Measurements from ENCODE around the gene NEBL.

The NEBL gene

GRCh38 chr10:20858292-20859124, 38.6 kb downstream of the NEBL start:
- H3K4me1 Mint-ChIP-seq = no peaks in the 10 kb centered on the region
- no peaks in the 10 kb centered on the region for H3K36me3 Mint-ChIP-seq
- no peak overlapping the region for H3K4me3 Mint-ChIP-seq
- no peak for DNase-seq
- no peak overlapping the region for H3K27ac Mint-ChIP-seq
- peaks cover 0 to under 1% of the 10 kb centered on the region in 2 donors for H3K9me3 Mint-ChIP-seq
- H3K27me3 Mint-ChIP-seq = peaks cover 1 to 5% of the 10 kb centered on the region in 2 donors
- ATAC-seq (replicated peaks) = no peak

GRCh38 chr10:20856484-20856883, 40.6 kb downstream of the NEBL start:
- H3K4me1 Mint-ChIP-seq = no peaks in the 10 kb centered on the region
- no peak overlapping the region for H3K27ac Mint-ChIP-seq
- ATAC-seq (replicated peaks) (no peak), DNase-seq (no peak)
- no peak overlapping the region for H3K4me3 Mint-ChIP-seq
- H3K9me3 Mint-ChIP-seq = peaks cover 0 to 3% of the 10 kb centered on the region in 2 donors
- no peaks in the 10 kb centered on the region for H3K27me3 Mint-ChIP-seq
- H3K36me3 Mint-ChIP-seq = no peaks in the 10 kb centered on the region

GRCh38 chr10:20855398-20856038, 41.6 kb downstream of the NEBL start:
- Mint-ChIP-seq H3K36me3 (no peaks in the 10 kb centered on the region), H3K27me3 (no peaks in the 10 kb centered on the region), H3K9me3 (peaks cover 0 to 3% of the 10 kb centered on the region in 2 donors), H3K4me3 (no peak overlapping the region), H3K27ac (no peak overlapping the region), H3K4me1 (no peaks in the 10 kb centered on the region)
- DNase-seq = no peak
- ATAC-seq (replicated peaks) = no peak

- no peak overlapping the region for H3K27ac Mint-ChIP-seq
- no peak for ATAC-seq (replicated peaks)
- peaks cover 0 to 3% of the 10 kb centered on the region in 2 donors for H3K9me3 Mint-ChIP-seq
- no peak overlapping the region for H3K4me3 Mint-ChIP-seq
- DNase-seq = no peak
- no peaks in the 10 kb centered on the region for H3K36me3 Mint-ChIP-seq
- no peaks in the 10 kb centered on the region for H3K27me3 Mint-ChIP-seq
- no peaks in the 10 kb centered on the region for H3K4me1 Mint-ChIP-seq
Observed at GRCh38 chr10:20853276-20853675, 43.8 kb downstream of the NEBL start.

GRCh38 chr10:20852303-20852702, 44.8 kb downstream of the NEBL start:
- Mint-ChIP-seq H3K4me1 (no peaks in the 10 kb centered on the region), H3K4me3 (no peak overlapping the region), H3K36me3 (no peaks in the 10 kb centered on the region), H3K27me3 (no peaks in the 10 kb centered on the region), H3K27ac (no peak overlapping the region), H3K9me3 (peaks cover 0 to 3% of the 10 kb centered on the region in 2 donors)
- DNase-seq (no peak), ATAC-seq (replicated peaks) (no peak)

GRCh38 chr10:20847512-20847911, 49.6 kb downstream of the NEBL start:
- DNase-seq (no peak), ATAC-seq (replicated peaks) (no peak)
- no peaks in the 10 kb centered on the region for H3K4me1 Mint-ChIP-seq
- H3K36me3 Mint-ChIP-seq = no peaks in the 10 kb centered on the region
- peaks cover 0 to 10% of the 10 kb centered on the region in 2 donors for H3K27me3 Mint-ChIP-seq
- H3K27ac Mint-ChIP-seq = no peak overlapping the region
- no peak overlapping the region for H3K4me3 Mint-ChIP-seq
- H3K9me3 Mint-ChIP-seq = no peaks in the 10 kb centered on the region

GRCh38 chr10:20846263-20846662, 50.8 kb downstream of the NEBL start:
- Mint-ChIP-seq H3K27me3 (peaks cover 0 to 10% of the 10 kb centered on the region in 2 donors), H3K4me1 (no peaks in the 10 kb centered on the region), H3K27ac (no peak overlapping the region), H3K36me3 (no peaks in the 10 kb centered on the region), H3K4me3 (no peak overlapping the region), H3K9me3 (no peaks in the 10 kb centered on the region)
- DNase-seq (no peak), ATAC-seq (replicated peaks) (no peak)

- Mint-ChIP-seq H3K27me3 (peaks cover 0 to 10% of the 10 kb centered on the region in 2 donors), H3K36me3 (no peaks in the 10 kb centered on the region), H3K4me1 (no peaks in the 10 kb centered on the region), H3K27ac (no peak overlapping the region), H3K4me3 (no peak overlapping the region), H3K9me3 (peaks cover 0 to 1% of the 10 kb centered on the region in 2 donors)
- no peak for DNase-seq
- ATAC-seq (replicated peaks) = no peak
Observed at GRCh38 chr10:20841419-20841818, 55.7 kb downstream of the NEBL start.

GRCh38 chr10:20839910-20840309, 57.2 kb downstream of the NEBL start:
- Mint-ChIP-seq H3K27me3 (peaks cover 0 to 5% of the 10 kb centered on the region in 2 donors), H3K36me3 (no peaks in the 10 kb centered on the region), H3K9me3 (peaks cover 0 to 1% of the 10 kb centered on the region in 2 donors), H3K4me3 (no peak overlapping the region), H3K27ac (no peak overlapping the region), H3K4me1 (no peaks in the 10 kb centered on the region)
- DNase-seq (no peak), ATAC-seq (replicated peaks) (no peak)

GRCh38 chr10:20839141-20839540, 58.0 kb downstream of the NEBL start:
- Mint-ChIP-seq H3K27ac (no peak overlapping the region), H3K4me3 (no peak overlapping the region), H3K4me1 (no peaks in the 10 kb centered on the region), H3K27me3 (peaks cover 0 to 5% of the 10 kb centered on the region in 2 donors), H3K36me3 (no peaks in the 10 kb centered on the region), H3K9me3 (peaks cover 0 to 1% of the 10 kb centered on the region in 2 donors)
- no peak for ATAC-seq (replicated peaks)
- no peak for DNase-seq

GRCh38 chr10:20836401-20836800, 60.7 kb downstream of the NEBL start:
- H3K4me3 Mint-ChIP-seq = no peak overlapping the region
- ATAC-seq (replicated peaks) = no peak

GRCh38 chr10:20835335-20835734, 61.8 kb downstream of the NEBL start:
- DNase-seq = no peak
- H3K27ac Mint-ChIP-seq = no peak overlapping the region
- no peak for ATAC-seq (replicated peaks)

More at GRCh38 chr10:20836401-20836800, 60.7 kb downstream of the NEBL start:
- no peak for DNase-seq
- no peak overlapping the region for H3K27ac Mint-ChIP-seq
- peaks cover 0 to 1% of the 10 kb centered on the region in 2 donors for H3K9me3 Mint-ChIP-seq
- H3K27me3 Mint-ChIP-seq = no peaks in the 10 kb centered on the region
- no peaks in the 10 kb centered on the region for H3K36me3 Mint-ChIP-seq
- no peaks in the 10 kb centered on the region for H3K4me1 Mint-ChIP-seq

GRCh38 chr10:20834825-20835224, 62.3 kb downstream of the NEBL start:
- no peaks in the 10 kb centered on the region for H3K4me1 Mint-ChIP-seq
- H3K4me3 Mint-ChIP-seq = no peak overlapping the region

More at GRCh38 chr10:20835335-20835734, 61.8 kb downstream of the NEBL start:
- Mint-ChIP-seq H3K4me3 (no peak overlapping the region), H3K4me1 (no peaks in the 10 kb centered on the region), H3K27me3 (no peaks in the 10 kb centered on the region), H3K9me3 (peaks cover 0 to 1% of the 10 kb centered on the region in 2 donors), H3K36me3 (no peaks in the 10 kb centered on the region)

GRCh38 chr10:20822825-20823224, 74.3 kb downstream of the NEBL start:
- no peak overlapping the region for H3K4me3 Mint-ChIP-seq
- peaks cover 0 to 2% of the 10 kb centered on the region in 2 donors for H3K9me3 Mint-ChIP-seq
- H3K36me3 Mint-ChIP-seq = no peaks in the 10 kb centered on the region
- no peaks in the 10 kb centered on the region for H3K4me1 Mint-ChIP-seq
- ATAC-seq (replicated peaks) (no peak), DNase-seq (no peak)
- no peak overlapping the region for H3K27ac Mint-ChIP-seq
- H3K27me3 Mint-ChIP-seq = no peaks in the 10 kb centered on the region

More at GRCh38 chr10:20834825-20835224, 62.3 kb downstream of the NEBL start:
- ATAC-seq (replicated peaks) (no peak), DNase-seq (no peak)
- Mint-ChIP-seq H3K27ac (no peak overlapping the region), H3K9me3 (peaks cover 0 to 1% of the 10 kb centered on the region in 2 donors), H3K27me3 (no peaks in the 10 kb centered on the region), H3K36me3 (no peaks in the 10 kb centered on the region)

- H3K36me3 Mint-ChIP-seq = no peaks in the 10 kb centered on the region
- ATAC-seq (replicated peaks) (no peak), DNase-seq (no peak)
- H3K27ac Mint-ChIP-seq = no peak overlapping the region
- peaks cover 0 to 3% of the 10 kb centered on the region in 2 donors for H3K9me3 Mint-ChIP-seq
- no peak overlapping the region for H3K4me3 Mint-ChIP-seq
- no peaks in the 10 kb centered on the region for H3K4me1 Mint-ChIP-seq
- no peaks in the 10 kb centered on the region for H3K27me3 Mint-ChIP-seq
Observed at GRCh38 chr10:20817646-20818045, 79.5 kb downstream of the NEBL start.
